H9 (cell line): ENCODE measurements around the gene TMOD1. TPM values are rescaled to one million over a fixed set of nuclear protein-coding genes. Genes with fewer than 3 reads are reported as not detected.

Experiments
- DNase-seq: peaks from one replicate; pipeline ENCODE4 v3.0.0-alpha.2; 2017
- H2AFZ ChIP-seq: one replicate; pipeline ENCODE4 v1.6.1; 2013; ENCODE audit warnings: mild to moderate bottlenecking, low read length, control low read depth, moderate library complexity
- H2AK5ac ChIP-seq: 2 replicates; pipeline ENCODE4 v1.6.1; 2013; ENCODE audit warnings: low read length, control low read depth, mixed read lengths; ENCODE audit not compliant: insufficient read length
- H2BK120ac ChIP-seq: one replicate; pipeline ENCODE4 v1.6.1; 2013; ENCODE audit warnings: low read depth, mild to moderate bottlenecking, low read length, control low read depth, inconsistent platforms; ENCODE audit not compliant: poor library complexity, severe bottlenecking
- H2BK12ac ChIP-seq: 2 replicates; pipeline ENCODE4 v1.6.1; 2013; ENCODE audit warnings: low read length, control low read depth, mixed read lengths, low read depth; ENCODE audit not compliant: insufficient read length
- H2BK15ac ChIP-seq: 2 replicates; pipeline ENCODE4 v1.6.1; 2013; ENCODE audit warnings: low read depth, low read length, control low read depth
- H2BK20ac ChIP-seq: one replicate; pipeline ENCODE4 v1.6.1; 2013; ENCODE audit warnings: low read depth, mild to moderate bottlenecking, low read length, control low read depth, inconsistent platforms; ENCODE audit not compliant: poor library complexity, severe bottlenecking
- H2BK5ac ChIP-seq: 2 replicates; pipeline ENCODE4 v1.6.1; 2013; ENCODE audit warnings: low read length, control low read depth, mixed read lengths; ENCODE audit not compliant: insufficient read length
- H3K14ac ChIP-seq: 2 replicates; pipeline ENCODE4 v1.6.1; 2013; ENCODE audit warnings: low read length, control low read depth; ENCODE audit not compliant: insufficient read depth
- H3K18ac ChIP-seq: 2 replicates; pipeline ENCODE4 v1.6.1; 2013; ENCODE audit warnings: low read depth, mild to moderate bottlenecking, mixed read lengths, low read length, control low read depth; ENCODE audit not compliant: insufficient read length
- H3K23ac ChIP-seq: 2 replicates; pipeline ENCODE4 v1.6.1; 2013; ENCODE audit warnings: low read length, control low read depth, mixed read lengths, low read depth; ENCODE audit not compliant: insufficient read length
- H3K23me2 ChIP-seq: 2 replicates; pipeline ENCODE4 v1.6.1; 2013; ENCODE audit warnings: low read depth, mild to moderate bottlenecking, mixed read lengths, low read length, control low read depth; ENCODE audit not compliant: insufficient read length, poor library complexity, severe bottlenecking
- H3K27ac ChIP-seq: 2 replicates; pipeline ENCODE4 v1.5.1; 2013; ENCODE audit warnings: low read length, control low read depth, mixed read lengths, low read depth; ENCODE audit not compliant: insufficient read length
- H3K27me3 ChIP-seq: 2 replicates; pipeline ENCODE4 v1.6.1; 2013; ENCODE audit warnings: low read length, control low read depth, inconsistent platforms; ENCODE audit not compliant: insufficient read depth
- H3K4ac ChIP-seq: 2 replicates; pipeline ENCODE4 v1.6.1; 2013; ENCODE audit warnings: low read depth, mild to moderate bottlenecking, control low read depth, inconsistent platforms, low read length, moderate library complexity
- H3K4me1 ChIP-seq: 2 replicates; pipeline ENCODE4 v1.6.1; 2013; ENCODE audit warnings: low read length, control low read depth, inconsistent platforms; ENCODE audit not compliant: insufficient read depth
- H3K4me2 ChIP-seq: 2 replicates; pipeline ENCODE4 v1.6.1; 2013; ENCODE audit warnings: low read length, control low read depth, mixed read lengths; ENCODE audit not compliant: insufficient read length, insufficient read depth
- H3K56ac ChIP-seq: 2 replicates; pipeline ENCODE4 v1.6.1; 2013; ENCODE audit warnings: low read depth, mild to moderate bottlenecking, mixed read lengths, low read length, control low read depth; ENCODE audit not compliant: insufficient read length
- H3K79me1 ChIP-seq: 2 replicates; pipeline ENCODE4 v1.6.1; 2013; ENCODE audit warnings: low read depth, mild to moderate bottlenecking, moderate library complexity, low read length, control low read depth, inconsistent platforms; ENCODE audit not compliant: insufficient read depth, poor library complexity, severe bottlenecking
- H3K79me2 ChIP-seq: 2 replicates; pipeline ENCODE4 v1.6.1; 2013; ENCODE audit warnings: low read length, control low read depth, inconsistent platforms; ENCODE audit not compliant: insufficient read depth
- H3K9ac ChIP-seq: 2 replicates; pipeline ENCODE4 v1.6.1; 2013; ENCODE audit warnings: low read length, control low read depth, mixed read lengths; ENCODE audit not compliant: insufficient read length; ENCODE audit errors: extremely low read depth
- H3K9me3 ChIP-seq: one replicate; pipeline ENCODE4 v1.6.1; 2013; ENCODE audit warnings: low read depth, low read length, inconsistent platforms; ENCODE audit not compliant: control insufficient read depth
- H3T11ph ChIP-seq: one replicate; pipeline ENCODE4 v1.6.1; 2013; ENCODE audit warnings: mild to moderate bottlenecking, low read length, control low read depth, inconsistent platforms
- H4K20me1 ChIP-seq: one replicate; pipeline ENCODE4 v1.6.1; 2013; ENCODE audit not compliant: control insufficient read depth, insufficient read length, insufficient read depth
- H4K5ac ChIP-seq: 2 replicates; pipeline ENCODE4 v1.6.1; 2013; ENCODE audit warnings: low read depth, mild to moderate bottlenecking, mixed read lengths, low read length, control low read depth; ENCODE audit not compliant: insufficient read length
- H4K8ac ChIP-seq: replicated peaks from 2 replicates; pipeline ENCODE4 v1.6.1; 2013; ENCODE audit warnings: low read length, control low read depth, mixed read lengths, low read depth; ENCODE audit not compliant: insufficient read length
- H4K91ac ChIP-seq: 2 replicates; pipeline ENCODE4 v1.6.1; 2013; ENCODE audit warnings: low read depth, mild to moderate bottlenecking, moderate library complexity, mixed read lengths, low read length, control low read depth; ENCODE audit not compliant: insufficient read length
- H3K27ac Mint-ChIP-seq, 3 experiments: 2 replicates in 2 of 3; 3 replicates in 1 of 3; pipeline ENCODE4 v1.8.0; 2020 to 2021; ENCODE audit warnings: mixed read lengths in 3 of 3, mild to moderate bottlenecking in 1 of 3, moderate library complexity in 1 of 3
- H3K27me3 Mint-ChIP-seq: 2 replicates; pipeline ENCODE4 v1.8.0; 2021; ENCODE audit warnings: low read depth, mild to moderate bottlenecking, moderate library complexity, mixed read lengths
- H3K36me3 Mint-ChIP-seq, 3 experiments: 2 replicates in 2 of 3; 3 replicates in 1 of 3; pipeline ENCODE4 v1.8.0; 2020 to 2021; ENCODE audit warnings: low read depth in 3 of 3, mixed read lengths in 3 of 3; ENCODE audit not compliant: insufficient read depth in 1 of 3
- H3K4me1 Mint-ChIP-seq, 2 experiments: 2 replicates each; pipeline ENCODE4 v1.8.0; 2020; ENCODE audit warnings: mixed read lengths in 2 of 2
- H3K4me3 Mint-ChIP-seq, 2 experiments: 2 replicates in 1 of 2; 3 replicates in 1 of 2; pipeline ENCODE4 v1.8.0; 2020 to 2021; ENCODE audit warnings: mild to moderate bottlenecking in 2 of 2, mixed read lengths in 2 of 2, moderate library complexity in 1 of 2
- H3K9me3 Mint-ChIP-seq, 2 experiments: 2 replicates in 1 of 2; 3 replicates in 1 of 2; pipeline ENCODE4 v1.8.0; 2020; ENCODE audit warnings: mild to moderate bottlenecking in 2 of 2, mixed read lengths in 2 of 2, moderate library complexity in 1 of 2
- WGBS: extraction: QIAGEN DNeasy Blood & Tissue Kit; methylation state at CpG from one replicate; pipeline ENCODE4 v1.1.7; 2013; ENCODE audit warnings: missing lambda C conversion rate, low lambda C conversion rate, mixed read lengths; ENCODE audit not compliant: insufficient read length; ENCODE audit errors: extremely low coverage; 5-methylcytosine and 5-hydroxymethylcytosine counted together
- total RNA-seq: library from RNA; stranded (reverse); gene quantifications from 2 replicates; pipeline ENCODE4 v1.2.1, GENCODE V29; 2021
- TF ChIP-seq, protein P1 (sequence below): fragments of 200-600 bp; sonication (generic); conservative IDR thresholded peaks from 3 replicates; pipeline ENCODE4 v1.8.0; 2021; ENCODE audit warnings: antibody characterized with exemption, mild to moderate bottlenecking

Gene TMOD1
- total RNA-seq, 1 experiment from 2014 or later = 0.98 TPM

DNA sequence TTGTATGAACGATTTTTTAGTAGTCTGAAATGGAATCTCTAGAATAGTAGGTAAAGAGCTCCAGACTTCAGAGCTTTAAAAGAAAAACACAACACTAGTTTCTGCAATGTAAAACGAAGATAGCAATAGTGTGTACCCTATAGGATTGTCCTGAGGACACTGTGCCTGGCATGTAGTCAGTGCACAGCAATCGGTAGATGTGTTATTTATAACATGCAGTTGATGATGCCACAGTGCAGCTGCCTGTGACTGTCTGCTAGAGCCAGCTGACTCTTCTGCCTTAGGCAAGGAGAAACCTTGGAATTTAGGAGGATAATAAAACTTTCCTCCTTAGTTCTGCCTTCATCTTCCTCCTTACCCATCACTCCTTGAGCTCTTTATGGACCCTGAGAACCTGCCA is 27.7 kb upstream of the TMOD1 start:
- Histone ChIP-seq H3K4me2 (no peak overlapping the region), H3K4ac (no peak overlapping the region), H3K9ac (no peak overlapping the region), H2BK5ac (no peak overlapping the region), H4K91ac (no peak overlapping the region), H4K8ac (no peak overlapping the region), H3K79me1 (no peaks in the 10 kb centered on the region), H3K9me3 (no peaks in the 10 kb centered on the region), H3K23me2 (no peaks in the 10 kb centered on the region), H2BK20ac (no peak overlapping the region), H3K79me2 (no peaks in the 10 kb centered on the region), H3K18ac (no peak overlapping the region), H2BK15ac (no peak overlapping the region), H2BK12ac (no peak overlapping the region), H4K5ac (no peak overlapping the region), H3K23ac (no peak overlapping the region), H3K27me3 (no peaks in the 10 kb centered on the region), H3K56ac (no peak overlapping the region), H3K4me1 (no peaks in the 10 kb centered on the region; the same call in 1 of the 2 replicates), H2AK5ac (no peak overlapping the region), H3K27ac (no peak overlapping the region), H2BK120ac (no peak overlapping the region), H2AFZ (no peak overlapping the region), H3T11ph (no peak overlapping the region), H3K14ac (no peak overlapping the region), H4K20me1 (no peaks in the 10 kb centered on the region)
- Mint-ChIP-seq H3K27me3 (no peaks in the 10 kb centered on the region), H3K27ac (no peak overlapping the region), H3K36me3 (no peaks in the 10 kb centered on the region), H3K4me3 (no peak overlapping the region), H3K4me1 (no peaks in the 10 kb centered on the region; a peak in 1 of 4 replicates), H3K9me3 (no peaks in the 10 kb centered on the region)
- TF ChIP-seq, protein P1, sequence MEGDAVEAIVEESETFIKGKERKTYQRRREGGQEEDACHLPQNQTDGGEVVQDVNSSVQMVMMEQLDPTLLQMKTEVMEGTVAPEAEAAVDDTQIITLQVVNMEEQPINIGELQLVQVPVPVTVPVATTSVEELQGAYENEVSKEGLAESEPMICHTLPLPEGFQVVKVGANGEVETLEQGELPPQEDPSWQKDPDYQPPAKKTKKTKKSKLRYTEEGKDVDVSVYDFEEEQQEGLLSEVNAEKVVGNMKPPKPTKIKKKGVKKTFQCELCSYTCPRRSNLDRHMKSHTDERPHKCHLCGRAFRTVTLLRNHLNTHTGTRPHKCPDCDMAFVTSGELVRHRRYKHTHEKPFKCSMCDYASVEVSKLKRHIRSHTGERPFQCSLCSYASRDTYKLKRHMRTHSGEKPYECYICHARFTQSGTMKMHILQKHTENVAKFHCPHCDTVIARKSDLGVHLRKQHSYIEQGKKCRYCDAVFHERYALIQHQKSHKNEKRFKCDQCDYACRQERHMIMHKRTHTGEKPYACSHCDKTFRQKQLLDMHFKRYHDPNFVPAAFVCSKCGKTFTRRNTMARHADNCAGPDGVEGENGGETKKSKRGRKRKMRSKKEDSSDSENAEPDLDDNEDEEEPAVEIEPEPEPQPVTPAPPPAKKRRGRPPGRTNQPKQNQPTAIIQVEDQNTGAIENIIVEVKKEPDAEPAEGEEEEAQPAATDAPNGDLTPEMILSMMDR = no peak
- no CpG with 5 or more reads among the region's 3 CpGs for WGBS
- no peak for DNase-seq
